Motor neuron (in vitro differentiated cells): Measurements from ENCODE around the gene OR56B4. TPM values are rescaled to one million over a fixed set of nuclear protein-coding genes. Genes with fewer than 3 reads are reported as not detected.
A peak's percentile ranks its signal among the peaks of the same experiment; 100 is the strongest.
"Not testable (repeated sequence)": the region's sequence is repeated elsewhere in the genome, so short reads cannot be mapped to it uniquely, and the experiment has no call there.

Experiments
- ATAC-seq, 8 experiments: fragments of 200-7000 bp; cut with Tn5 transposase; replicated peaks in 6 of 8; 2 replicates each; pipeline ENCODE4 v1.8.0; 2021; ENCODE audit warnings: mild to moderate bottlenecking in 8 of 8, moderate library complexity in 8 of 8
- H3K27ac ChIP-seq, 2 donors: fragments of 250-450 bp; sonication (Bioruptor Pico); 2 replicates each; pipeline ENCODE4 v1.9.0; 2021; ENCODE audit warnings: antibody characterized with exemption in 2 of 2, mild to moderate bottlenecking in 2 of 2, moderate library complexity in 1 of 2
- H3K4me1 ChIP-seq, 2 donors: fragments of 250-450 bp; sonication (Bioruptor Pico); replicated peaks in 1 of 2; 2 replicates each; pipeline ENCODE4 v1.6.1; 2021; ENCODE audit warnings: antibody characterized with exemption in 2 of 2, mild to moderate bottlenecking in 2 of 2, moderate library complexity in 1 of 2
- H3K4me3 ChIP-seq, 5 donors: fragments of 250-450 bp; sonication (Bioruptor Pico); 2 replicates each; pipeline ENCODE4 v1.9.0; 2021; ENCODE audit warnings: antibody characterized with exemption in 5 of 5, mild to moderate bottlenecking in 5 of 5, moderate library complexity in 4 of 5
- WGBS, 10 experiments: fragments of 450-650 bp; shearing (Covaris generic); methylation state at CpG; one replicate each; pipeline ENCODE4 v1.0.0; 2022; 5-methylcytosine and 5-hydroxymethylcytosine counted together
- in situ Hi-C, 9 experiments: fragments of 400-800 bp; cut with MboI; loops; one replicate each; pipeline ENCODE4 v1.15.0; 2021; ENCODE audit warnings: low sequenced_read_pairs in 9 of 9, low pct_unique_long_range_greater_than_20kb in 2 of 9; ENCODE audit not compliant: unreplicated experiment in 9 of 9
- total RNA-seq, 8 experiments: library from RNA; unstranded; fragments of 300-600 nt; gene quantifications; 2 replicates each; pipeline versions ENCODE4 v1.2.3 to v1.2.4, GENCODE V29; 2022

OR56B4 gene
- total RNA-seq, 8 experiments from 2014 or later = 0.18 TPM; not detected in 7

- Histone ChIP-seq H3K4me3 (no peak overlapping the region), H3K4me1 (no peaks in the 10 kb centered on the region), H3K27ac (no peak overlapping the region)
- in situ Hi-C loops = no loop called here
- ATAC-seq = no peak
- 57 to 88% (median 77%) methylated on average over 1 of the region's 1 CpG; no CpG with 5 or more reads in 4 of the 10 experiments for WGBS, 10 experiments
These were observed 2.5 kb downstream of the OR56B4 start for GRCh38 chr11:6110011-6110410.

DNA sequence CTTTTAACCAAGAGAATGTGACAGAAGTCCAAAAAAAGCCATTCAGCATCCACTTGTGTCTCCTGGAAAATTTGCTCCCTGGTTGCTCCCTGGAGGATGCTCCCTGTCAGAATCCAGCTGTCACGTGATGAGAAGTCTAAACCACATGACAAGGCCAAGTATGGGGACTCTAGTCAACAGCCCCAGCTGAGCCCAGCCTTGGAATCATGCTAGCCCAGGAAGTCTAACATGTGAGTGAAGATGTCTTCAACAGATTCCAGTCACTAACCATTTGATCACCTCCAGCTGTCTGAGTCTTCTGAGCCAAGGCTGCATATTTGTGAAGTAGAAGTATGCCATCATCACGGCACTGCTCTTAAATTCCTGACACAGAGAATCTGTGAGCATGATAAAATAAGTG, 4.2 kb downstream of the OR56B4 start:
- no peak for ATAC-seq
- Histone ChIP-seq H3K4me3 (no peak overlapping the region), H3K27ac (no peak overlapping the region), H3K4me1 (no peaks in the 10 kb centered on the region)
- in situ Hi-C loops = no loop called here
- WGBS, 10 experiments = 0 to 100% (median 60%) methylated on average over 1 to 2 of the region's 2 CpGs; no CpG with 5 or more reads in 1 of the 10 experiments

DNA sequence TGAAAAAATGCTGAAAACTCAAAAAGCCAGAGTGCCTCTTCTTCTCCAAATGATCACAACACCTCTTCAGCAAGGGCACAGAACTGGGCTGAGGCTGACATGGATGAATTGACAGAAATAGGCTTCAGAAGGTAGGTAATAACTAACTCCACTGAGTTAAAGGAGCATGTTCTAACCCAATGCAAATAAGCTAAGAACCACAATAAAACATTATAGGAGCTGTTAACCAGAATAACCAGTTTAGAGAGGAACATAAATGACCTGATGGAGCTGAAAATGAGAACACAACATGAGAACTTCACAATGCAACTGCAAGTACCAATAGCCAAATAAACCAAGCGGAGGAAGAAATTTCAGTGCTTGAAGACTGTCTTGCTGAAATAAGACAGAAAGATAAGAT, 9.2 kb downstream of the OR56B4 start:
- in situ Hi-C loops = no loop called here
- 0 to 100% (median 83%) methylated on average over 1 of the region's 1 CpG; no CpG with 5 or more reads in 1 of the 10 experiments for WGBS, 10 experiments
- ATAC-seq = no peak

GRCh38 chr11:6124245-6124644, 16.8 kb downstream of the OR56B4 start:
- Histone ChIP-seq H3K4me3 (no peak overlapping the region), H3K27ac (no peak overlapping the region), H3K4me1 (no peaks in the 10 kb centered on the region)
- WGBS, 10 experiments = 0 to 100% (median 56%) methylated on average over 1 to 3 of the region's 3 CpGs
- in situ Hi-C loops = no loop called here
- ATAC-seq = no peak

More for the DNA sequence above, 9.2 kb downstream of the OR56B4 start:
- Histone ChIP-seq H3K4me3 (no peak overlapping the region), H3K27ac (no peak overlapping the region), H3K4me1 (no peaks in the 10 kb centered on the region)

GRCh38 chr11:6127881-6128280, 20.4 kb downstream of the OR56B4 start:
- no peaks in the 10 kb centered on the region for H3K4me1 ChIP-seq
- H3K4me3 ChIP-seq = no peak overlapping the region
- 8 to 100% (median 61%) methylated on average over 2 to 4 of the region's 4 CpGs; no CpG with 5 or more reads in 2 of the 10 experiments for WGBS, 10 experiments
- H3K27ac ChIP-seq = no peak overlapping the region
- in situ Hi-C loops = no loop called here
- ATAC-seq = no peak

DNA sequence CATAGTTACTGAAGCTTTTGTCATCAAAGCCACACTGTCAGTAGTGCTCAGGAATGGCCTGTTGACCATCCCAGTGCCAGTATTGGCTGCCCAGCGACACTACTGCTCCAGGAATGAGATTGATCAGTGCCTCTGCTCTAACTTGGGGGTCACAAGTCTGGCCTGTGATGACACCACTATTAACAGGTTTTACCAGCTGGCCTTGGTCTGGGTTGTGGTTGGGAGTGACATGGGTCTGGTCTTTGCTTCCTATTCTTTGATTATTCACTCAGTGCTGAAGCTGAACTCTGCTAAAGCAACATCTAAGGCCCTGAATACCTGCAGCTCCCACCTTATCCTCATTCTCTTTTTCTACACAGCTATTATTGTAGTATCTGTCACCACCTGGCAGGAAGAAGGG, 21.5 kb downstream of the OR56B4 start:
- 89 to 100% methylated on average over 1 of the region's 1 CpG; no CpG with 5 or more reads in 8 of the 10 experiments for WGBS, 10 experiments
- Histone ChIP-seq H3K27ac (no peak overlapping the region), H3K4me3 (no peak overlapping the region), H3K4me1 (no peaks in the 10 kb centered on the region)
- in situ Hi-C loops = no loop called here
- no peak for ATAC-seq

DNA sequence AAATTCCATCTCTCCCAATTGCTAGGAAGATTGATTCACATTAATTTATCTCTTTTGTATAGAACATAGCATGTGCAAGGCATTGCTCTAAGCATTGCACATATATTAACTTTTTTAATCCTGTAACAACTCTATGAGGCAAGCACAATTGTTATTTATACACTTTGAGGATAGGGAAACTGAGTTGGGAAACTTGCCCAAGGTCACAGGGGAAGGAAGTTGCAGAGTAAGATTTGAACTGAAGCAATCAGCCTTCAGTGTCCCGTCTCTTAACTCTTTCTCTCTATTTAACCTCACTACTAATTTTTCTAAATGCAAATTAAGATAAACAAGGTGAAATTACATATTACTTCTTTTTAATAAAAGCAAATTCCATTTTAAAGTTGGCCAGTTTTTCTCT, 22.2 kb downstream of the OR56B4 start:
- no peaks in the 10 kb centered on the region for H3K4me1 ChIP-seq
- no peak overlapping the region for H3K27ac ChIP-seq
- H3K4me3 ChIP-seq = no peak overlapping the region
- no peak for ATAC-seq
- WGBS, 10 experiments = 0 to 100% (median 100%) methylated on average over 1 of the region's 1 CpG; no CpG with 5 or more reads in 1 of the 10 experiments
- in situ Hi-C loops = no loop called here

DNA sequence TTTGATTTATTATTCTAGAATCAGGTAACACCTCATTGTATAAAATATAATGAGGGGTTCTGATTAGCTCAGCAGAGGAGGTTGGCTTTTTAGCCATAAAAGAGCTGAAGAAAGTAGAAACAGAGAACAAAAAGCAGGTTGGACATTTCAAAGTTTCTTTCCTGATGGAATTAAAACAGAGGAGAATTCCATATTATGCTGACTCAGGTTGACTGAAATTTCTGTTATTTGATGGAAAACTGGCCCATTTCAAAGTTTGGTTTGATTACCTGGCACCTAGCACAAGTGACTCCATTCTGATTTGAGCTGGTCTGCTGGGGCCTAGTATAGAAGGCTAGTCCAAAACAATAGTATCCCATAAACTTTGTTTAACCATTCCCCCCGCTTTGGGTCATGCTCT, 24.9 kb downstream of the OR56B4 start:
- in situ Hi-C loops = no loop called here
- Histone ChIP-seq H3K27ac (no peak overlapping the region), H3K4me3 (no peak overlapping the region), H3K4me1 (no peaks in the 10 kb centered on the region)
- WGBS, 10 experiments = 0 to 100% (median 33%) methylated on average over 1 of the region's 1 CpG; no CpG with 5 or more reads in 4 of the 10 experiments
- no peak for ATAC-seq

- 10 to 50% methylated on average over 1 to 2 of the region's 2 CpGs; no CpG with 5 or more reads in 8 of the 10 experiments for WGBS, 10 experiments
- H3K4me1 ChIP-seq, H3K27ac ChIP-seq, H3K4me3 ChIP-seq, in situ Hi-C loops: not testable (repeated sequence)
- peak in 5 of 8 experiments; percentile 24 to 63 (median 42) for ATAC-seq
These were observed 28.5 kb downstream of the OR56B4 start for GRCh38 chr11:6135936-6136335.

- H3K4me1 ChIP-seq = peaks cover 0 to 4% of the 10 kb centered on the region in 2 donors
- H3K27ac ChIP-seq = no peak overlapping the region
- no peak overlapping the region for H3K4me3 ChIP-seq
- no peak for ATAC-seq
- in situ Hi-C loops = no loop called here
These were observed 35.5 kb downstream of the OR56B4 start for GRCh38 chr11:6142936-6143335.

GRCh38 chr11:6143737-6144136, 36.3 kb downstream of the OR56B4 start:
- no CpG with 5 or more reads among the region's 21 CpGs for WGBS, 10 experiments
- peak overlapping the region in 2 of 5 donors; percentile 21 to 28 for H3K4me3 ChIP-seq
- in situ Hi-C loops, ATAC-seq, H3K4me1 ChIP-seq: not testable (repeated sequence)
- peak overlapping the region in 1 of 2 donors; percentile 34 for H3K27ac ChIP-seq

- H3K27ac ChIP-seq = no peak overlapping the region
- 0 to 92% (median 75%) methylated on average over 1 of the region's 1 CpG; no CpG with 5 or more reads in 3 of the 10 experiments for WGBS, 10 experiments
- no peak overlapping the region for H3K4me3 ChIP-seq
- H3K4me1 ChIP-seq = no peaks in the 10 kb centered on the region
- in situ Hi-C loops = no loop called here
- ATAC-seq = no peak
These were observed 43.6 kb downstream of the OR56B4 start for GRCh38 chr11:6151117-6151516.

GRCh38 chr11:6152126-6152525, 44.6 kb downstream of the OR56B4 start:
- Histone ChIP-seq H3K4me1 (no peaks in the 10 kb centered on the region), H3K4me3 (no peak overlapping the region), H3K27ac (no peak overlapping the region)
- in situ Hi-C loops = no loop called here
- 73 to 100% (median 95%) methylated on average over 1 to 2 of the region's 2 CpGs; no CpG with 5 or more reads in 4 of the 10 experiments for WGBS, 10 experiments
- no peak for ATAC-seq

GRCh38 chr11:6156628-6157359, 49.3 kb downstream of the OR56B4 start:
- WGBS, 10 experiments = 52 to 100% (median 69%) methylated on average over 1 to 5 of the region's 7 CpGs; no CpG with 5 or more reads in 2 of the 10 experiments

More at GRCh38 chr11:6156628-6157359, 49.3 kb downstream of the OR56B4 start:
- Histone ChIP-seq H3K27ac (no peak overlapping the region), H3K4me3 (no peak overlapping the region), H3K4me1 (no peaks in the 10 kb centered on the region)
- in situ Hi-C loops = no loop called here
- no peak for ATAC-seq
